Measurements from ENCODE around the gene FGG. TPM values are rescaled to one million over a fixed set of nuclear protein-coding genes. Genes with fewer than 3 reads are reported as not detected.
A peak's percentile ranks its signal among the peaks of the same experiment; 100 is the strongest.

The FGG gene
- total RNA-seq, 3 donors from 2014 or later: 3.3 TPM; not detected in 2

DNA sequence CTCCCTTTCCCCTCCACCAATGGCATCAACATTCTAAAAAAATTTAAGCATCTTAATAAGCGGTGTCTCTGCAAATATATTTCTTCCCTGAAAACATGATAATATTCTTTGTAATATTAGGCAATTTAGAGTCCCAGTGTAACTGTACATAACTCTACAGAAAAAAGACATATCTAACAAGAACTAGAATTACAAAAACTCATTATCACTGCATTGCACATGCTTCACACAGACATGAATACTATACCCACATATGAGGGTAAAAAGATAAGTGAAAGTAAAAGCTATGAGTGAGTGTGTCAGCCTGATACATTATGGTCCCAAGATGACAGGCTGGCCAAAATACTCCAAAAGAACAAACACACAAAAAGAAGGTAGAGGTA lies 52.0 kb downstream of the FGG start:
- TF ChIP-seq, protein P1, sequence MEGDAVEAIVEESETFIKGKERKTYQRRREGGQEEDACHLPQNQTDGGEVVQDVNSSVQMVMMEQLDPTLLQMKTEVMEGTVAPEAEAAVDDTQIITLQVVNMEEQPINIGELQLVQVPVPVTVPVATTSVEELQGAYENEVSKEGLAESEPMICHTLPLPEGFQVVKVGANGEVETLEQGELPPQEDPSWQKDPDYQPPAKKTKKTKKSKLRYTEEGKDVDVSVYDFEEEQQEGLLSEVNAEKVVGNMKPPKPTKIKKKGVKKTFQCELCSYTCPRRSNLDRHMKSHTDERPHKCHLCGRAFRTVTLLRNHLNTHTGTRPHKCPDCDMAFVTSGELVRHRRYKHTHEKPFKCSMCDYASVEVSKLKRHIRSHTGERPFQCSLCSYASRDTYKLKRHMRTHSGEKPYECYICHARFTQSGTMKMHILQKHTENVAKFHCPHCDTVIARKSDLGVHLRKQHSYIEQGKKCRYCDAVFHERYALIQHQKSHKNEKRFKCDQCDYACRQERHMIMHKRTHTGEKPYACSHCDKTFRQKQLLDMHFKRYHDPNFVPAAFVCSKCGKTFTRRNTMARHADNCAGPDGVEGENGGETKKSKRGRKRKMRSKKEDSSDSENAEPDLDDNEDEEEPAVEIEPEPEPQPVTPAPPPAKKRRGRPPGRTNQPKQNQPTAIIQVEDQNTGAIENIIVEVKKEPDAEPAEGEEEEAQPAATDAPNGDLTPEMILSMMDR (IDR thresholded peaks at IDR 0.05): no peak
- TF ChIP-seq POLR2A (IDR thresholded peaks at IDR 0.05): no peak
- TF ChIP-seq POLR2AphosphoS5 (IDR thresholded peaks at IDR 0.05): no peak
- no peaks in the 10 kb centered on the region for H3K36me3 ChIP-seq
- no peaks in the 10 kb centered on the region for H3K9me3 ChIP-seq
- DNase-seq (ENCODE audit: low spot score in 2 of 2): no peak
- H3K4me3 ChIP-seq: no peak overlapping the region
- H3K27me3 ChIP-seq: no peaks in the 10 kb centered on the region
- intact Hi-C loops (cut with DNase I; ENCODE audit: low total_unique reads): no loop called here
- no peaks in the 10 kb centered on the region for H3K4me1 ChIP-seq
- H3K27ac ChIP-seq: no peak overlapping the region

DNA sequence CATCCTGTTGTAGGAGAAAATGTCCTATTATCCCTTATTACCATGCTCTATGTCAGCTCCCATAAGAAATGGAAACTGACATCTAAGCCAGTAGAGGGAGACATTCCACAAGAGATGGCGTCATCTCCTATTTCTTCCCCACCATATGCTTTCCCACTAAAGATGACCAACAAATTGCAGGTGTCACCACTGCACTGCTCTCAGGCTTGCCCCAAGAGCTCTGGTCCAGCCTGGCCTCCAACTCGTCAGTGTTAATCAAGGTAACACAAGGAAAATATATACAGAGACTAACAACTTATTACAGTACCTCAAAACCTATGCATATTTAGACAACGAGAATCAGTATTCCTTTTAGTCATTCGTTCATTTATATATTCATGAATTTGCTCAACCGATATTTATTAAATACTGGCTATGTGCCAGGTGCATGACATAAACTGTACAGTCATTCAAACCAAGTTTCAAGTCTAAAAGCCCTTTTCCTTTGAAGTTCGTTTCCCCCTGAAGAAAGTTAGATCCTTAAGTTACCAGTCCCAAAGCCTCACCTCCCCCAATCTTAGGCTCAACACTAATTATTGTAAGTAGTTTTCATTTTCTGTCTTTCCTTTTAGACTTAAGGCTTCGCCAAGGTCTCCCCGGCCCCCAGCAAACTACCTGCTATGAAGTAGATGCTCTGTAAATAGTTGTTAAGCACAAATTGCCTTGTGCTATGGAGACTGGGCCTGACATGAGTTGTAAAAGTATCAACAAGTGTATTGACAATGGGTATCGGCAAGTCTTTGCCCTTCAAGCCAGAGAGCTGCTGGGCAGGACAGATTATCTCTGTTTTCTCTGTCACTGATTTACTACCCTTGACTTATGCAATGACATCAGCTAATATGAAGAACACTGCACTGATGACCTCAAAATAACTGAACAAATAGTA lies 52.7 kb downstream of the FGG start:
- TF ChIP-seq POLR2A (IDR thresholded peaks at IDR 0.05) (no peak), POLR2AphosphoS5 (IDR thresholded peaks at IDR 0.05) (no peak)
- TF ChIP-seq, protein P1 (IDR thresholded peaks at IDR 0.05): peak in 1 of 3 donors; percentile 24
- H3K4me1 ChIP-seq: no peaks in the 10 kb centered on the region
- no peaks in the 10 kb centered on the region for H3K36me3 ChIP-seq
- intact Hi-C loops (cut with DNase I; ENCODE audit: low total_unique reads): no loop called here
- no peak overlapping the region for H3K4me3 ChIP-seq
- no peaks in the 10 kb centered on the region for H3K27me3 ChIP-seq
- no peaks in the 10 kb centered on the region for H3K9me3 ChIP-seq
- DNase-seq (ENCODE audit: low spot score in 2 of 2): no peak
- H3K27ac ChIP-seq: no peak overlapping the region

DNA sequence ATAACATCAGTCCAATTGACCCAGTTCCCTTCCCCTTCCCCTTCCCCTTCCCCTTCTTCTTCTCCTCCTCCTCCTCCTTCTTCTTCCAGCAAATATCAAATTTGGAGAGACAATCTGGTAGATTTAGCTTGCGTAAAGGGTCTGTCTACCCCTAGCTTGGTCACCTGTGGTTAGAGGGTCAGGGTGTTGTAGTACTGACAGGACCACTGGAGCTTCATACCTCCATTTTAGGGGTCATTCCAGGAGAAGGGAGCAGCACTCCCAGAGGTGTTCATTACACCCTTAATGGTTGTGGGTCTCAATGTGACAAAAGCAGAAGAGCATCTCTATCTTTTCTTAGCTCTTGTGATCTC lies 53.3 kb downstream of the FGG start:
- no peak for DNase-seq (ENCODE audit: low spot score in 2 of 2)
- TF ChIP-seq, protein P1 (IDR thresholded peaks at IDR 0.05): no peak
- Histone ChIP-seq H3K9me3 (no peaks in the 10 kb centered on the region), H3K36me3 (no peaks in the 10 kb centered on the region), H3K4me3 (no peak overlapping the region), H3K27ac (no peak overlapping the region), H3K4me1 (no peaks in the 10 kb centered on the region), H3K27me3 (no peaks in the 10 kb centered on the region)
- intact Hi-C loops (cut with DNase I; ENCODE audit: low total_unique reads): no loop called here

Other genes with a start within 250 kb of the FGG start
- 1 to 10 TPM in 2 of 3 donors, not detected in 1; 2.8 to 5.2 TPM for gene DCHS2, start 120.9 kb downstream of the FGG start, total RNA-seq
- gene PLRG1, start 62.3 kb downstream of the FGG start, total RNA-seq: 10 to 100 TPM; 38.1 to 61.2 (median 54.4) TPM
- gene FGB, start 49.6 kb downstream of the FGG start, total RNA-seq: 1 to 10 TPM in 1 of 3 donors, not detected in 2; 3.9 TPM
- under 1 TPM in 1 of 3 donors, not detected in 2; 0.66 TPM for gene FGA, start 21.9 kb downstream of the FGG start, total RNA-seq
- gene LRAT, start 131.3 kb upstream of the FGG start, total RNA-seq: 1 to 10 TPM in 2 of 3 donors, not detected in 1; 3.9 to 4.5 TPM
- under 1 TPM in 1 of 3 donors, not detected in 2; 0.29 TPM for gene RBM46, start 168.6 kb upstream of the FGG start, total RNA-seq